Activated CD8-positive, alpha-beta memory T cell treated with anti-CD3 and anti-CD28 coated beads, Interleukin-2, amount 10 ng/mL, durations not matched to agents 7 days and 5 days (primary cell): ENCODE results near the gene NCLN. TPM values are rescaled to one million over a fixed set of nuclear protein-coding genes. Genes with fewer than 3 reads are reported as not detected.

Experiments used
- ATAC-seq: fragments of 150-1000 bp; cut with Tn5 transposase; one replicate; pipeline ENCODE4 v1.10.0; 2021; ENCODE audit warnings: moderate library complexity
- CTCF ChIA-PET: fragments of 350-600 bp; sonication (Branson Sonifier 250); formaldehyde crosslinking; loops from one replicate; lab custom pipeline; 2021; ENCODE audit warnings: antibody characterized with exemption; lab: Charles Lee
- DNase-seq: peaks from one replicate; pipeline ENCODE4 v3.0.0-alpha.2; 2020
- H3K27ac Mint-ChIP-seq: one replicate; pipeline ENCODE4 v1.8.0; 2021; ENCODE audit warnings: mild to moderate bottlenecking, mixed read lengths
- H3K27me3 Mint-ChIP-seq: one replicate; pipeline ENCODE4 v1.8.0; 2021; ENCODE audit warnings: mixed read lengths
- H3K36me3 Mint-ChIP-seq: one replicate; pipeline ENCODE4 v1.8.0; 2021; ENCODE audit warnings: mild to moderate bottlenecking, mixed read lengths
- H3K4me1 Mint-ChIP-seq: one replicate; pipeline ENCODE4 v1.8.0; 2021; ENCODE audit warnings: mixed read lengths
- H3K4me3 Mint-ChIP-seq: one replicate; pipeline ENCODE4 v1.8.0; 2021; ENCODE audit warnings: mild to moderate bottlenecking, moderate library complexity, mixed read lengths
- H3K9me3 Mint-ChIP-seq: one replicate; pipeline ENCODE4 v1.8.0; 2022; ENCODE audit warnings: low read depth, mixed read lengths
- total RNA-seq, 2 experiments: library from RNA; stranded (reverse); gene quantifications; one replicate each; pipeline ENCODE4 v1.2.3, GENCODE V29; 2021

The NCLN gene
- total RNA-seq, 2 experiments from 2014 or later, result 67.3 to 71.6 TPM

- H3K27ac Mint-ChIP-seq, result peak overlapping the region; percentile 91
- peak; percentile 65 for DNase-seq
- H3K4me1 Mint-ChIP-seq, result peaks cover 36% of the 10 kb centered on the region
- H3K4me3 Mint-ChIP-seq, result peak overlapping the region; percentile 97
- CTCF ChIA-PET, result interaction anchor here (1.3 to 1.6 kb wide), 2 partner anchors 33 to 75 kb away, joined by 3 to 5 read pairs; no protein-coding TSS in a partner anchor
- H3K36me3 Mint-ChIP-seq, result peaks cover 44% of the 10 kb centered on the region
- ATAC-seq, result peak; percentile 14
- H3K9me3 Mint-ChIP-seq, result no peaks in the 10 kb centered on the region
- H3K27me3 Mint-ChIP-seq, result no peaks in the 10 kb centered on the region
Observed at GRCh38 chr19:3178973-3179738, 6.6 kb upstream of the NCLN start.

GRCh38 chr19:3179739-3180293 lies 5.9 kb upstream of the NCLN start:
- peak; percentile 5 for ATAC-seq
- Mint-ChIP-seq H3K36me3 (peaks cover 50% of the 10 kb centered on the region), H3K27ac (peak overlapping the region; percentile 91), H3K27me3 (no peaks in the 10 kb centered on the region), H3K4me3 (peak overlapping the region; percentile 97), H3K4me1 (peaks cover 43% of the 10 kb centered on the region), H3K9me3 (no peaks in the 10 kb centered on the region)
- CTCF ChIA-PET, result interaction anchor here (1.2 to 1.6 kb wide), 2 partner anchors 76 to 229 kb away, joined by 5 to 6 read pairs; no protein-coding TSS in a partner anchor
- peak; percentile 66 for DNase-seq

DNA sequence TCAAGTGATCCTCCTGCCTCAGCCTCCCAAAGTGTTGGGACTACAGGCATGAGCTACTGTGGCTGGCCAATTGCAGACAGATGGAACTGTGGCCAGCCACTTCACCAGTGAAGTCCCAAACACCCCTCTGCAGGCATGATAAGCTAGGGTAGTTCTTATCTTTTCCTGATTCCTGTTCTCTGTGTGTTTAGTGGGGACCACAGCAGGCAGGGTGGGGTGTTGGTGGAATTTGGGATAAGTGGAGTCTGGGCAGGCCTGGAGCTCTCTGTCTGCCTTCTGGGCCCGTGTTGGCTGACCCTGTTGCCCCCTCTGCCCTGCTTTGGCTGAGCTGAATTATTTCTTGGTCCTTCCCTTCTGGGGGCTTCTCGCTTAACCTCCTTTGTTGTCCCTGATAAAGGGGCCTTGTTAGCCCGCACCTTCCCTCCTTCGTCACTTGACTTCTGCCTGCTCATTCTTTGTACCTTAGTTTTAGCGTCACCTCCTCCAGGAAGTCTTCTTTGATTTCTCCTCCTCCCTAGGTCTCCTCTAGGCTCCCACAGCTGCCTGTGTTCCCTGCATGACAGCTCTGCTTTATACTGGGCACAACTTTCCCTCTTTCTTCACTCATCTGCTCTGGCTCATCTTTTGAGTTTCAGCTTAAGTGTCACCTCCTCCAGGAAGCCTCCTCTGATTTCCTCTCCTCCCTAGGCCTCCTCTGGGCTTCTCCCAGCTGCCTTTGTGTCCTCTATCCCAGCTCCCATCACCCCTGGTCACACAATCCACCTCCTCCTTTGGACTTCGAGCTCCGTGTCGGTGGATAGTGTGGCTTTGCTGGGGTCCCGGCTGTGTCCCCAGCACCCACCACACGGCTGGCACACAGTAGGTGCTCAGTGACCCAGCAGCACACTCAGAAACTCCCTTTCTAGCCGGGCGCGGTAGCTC lies 1.7 kb upstream of the NCLN start:
- no peaks in the 10 kb centered on the region for H3K9me3 Mint-ChIP-seq
- peaks cover 55% of the 10 kb centered on the region for H3K4me1 Mint-ChIP-seq
- ATAC-seq (no peak), DNase-seq (no peak)
- CTCF ChIA-PET, result interaction anchor here (0.9 to 1.7 kb wide), 4 partner anchors 22 to 80 kb away, joined by 3 to 5 read pairs (median 4); no protein-coding TSS in a partner anchor
- H3K4me3 Mint-ChIP-seq, result peak overlapping the region; percentile 89
- peak overlapping the region; percentile 73 for H3K27ac Mint-ChIP-seq
- no peaks in the 10 kb centered on the region for H3K27me3 Mint-ChIP-seq
- peaks cover 43% of the 10 kb centered on the region for H3K36me3 Mint-ChIP-seq

DNA sequence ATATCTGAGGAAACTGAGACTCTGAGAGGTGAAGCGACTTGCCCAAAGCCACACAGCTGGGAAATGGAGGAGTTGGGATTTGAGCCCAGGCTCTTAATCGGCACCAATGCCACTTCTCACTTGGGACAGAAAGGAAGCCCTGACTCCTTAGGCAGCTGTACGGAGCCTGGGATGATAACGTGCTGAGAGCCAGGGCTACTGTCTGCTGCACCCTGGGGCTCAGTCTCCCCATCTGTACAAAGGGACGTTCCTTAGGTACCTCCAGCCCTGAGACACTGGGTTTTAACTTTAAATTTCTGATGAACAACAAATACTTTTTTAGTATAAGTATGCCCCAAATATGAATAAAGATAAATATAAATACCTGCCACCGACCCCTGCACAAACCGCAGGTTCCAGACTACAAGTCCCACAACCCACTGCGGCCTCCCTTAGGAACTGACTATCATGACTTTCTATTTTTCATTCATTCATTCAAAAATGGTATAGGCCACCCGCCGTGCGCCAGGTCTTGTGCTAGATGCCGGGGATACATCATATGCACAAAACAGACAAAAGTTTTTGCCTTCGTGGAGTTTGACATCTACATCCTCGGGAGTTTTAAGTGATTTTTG lies 776 bp upstream of the NCLN start:
- CTCF ChIA-PET, result interaction anchor here (0.9 to 1.0 kb wide), 2 partner anchors 38 to 81 kb away, joined by 4 to 5 read pairs; no protein-coding TSS in a partner anchor
- Mint-ChIP-seq H3K9me3 (no peaks in the 10 kb centered on the region), H3K36me3 (peaks cover 35% of the 10 kb centered on the region), H3K4me1 (peaks cover 60% of the 10 kb centered on the region), H3K4me3 (peak overlapping the region; percentile 89), H3K27me3 (no peaks in the 10 kb centered on the region), H3K27ac (peak overlapping the region; percentile 91)
- ATAC-seq (peak; percentile 28), DNase-seq (peak; percentile 89)

GRCh38 chr19:3186160-3186688 lies 494 bp downstream of the NCLN start:
- ATAC-seq, result peak; percentile 4
- H3K36me3 Mint-ChIP-seq, result peaks cover 25% of the 10 kb centered on the region
- H3K9me3 Mint-ChIP-seq, result no peaks in the 10 kb centered on the region
- DNase-seq, result no peak
- CTCF ChIA-PET, result interaction anchor here (0.7 to 1.3 kb wide), 3 partner anchors 45 to 235 kb away, joined by 3 to 6 read pairs (median 3); no protein-coding TSS in a partner anchor
- H3K4me1 Mint-ChIP-seq, result peaks cover 59% of the 10 kb centered on the region
- no peaks in the 10 kb centered on the region for H3K27me3 Mint-ChIP-seq
- peak overlapping the region; percentile 78 for H3K4me3 Mint-ChIP-seq
- peak overlapping the region; percentile 68 for H3K27ac Mint-ChIP-seq

DNA sequence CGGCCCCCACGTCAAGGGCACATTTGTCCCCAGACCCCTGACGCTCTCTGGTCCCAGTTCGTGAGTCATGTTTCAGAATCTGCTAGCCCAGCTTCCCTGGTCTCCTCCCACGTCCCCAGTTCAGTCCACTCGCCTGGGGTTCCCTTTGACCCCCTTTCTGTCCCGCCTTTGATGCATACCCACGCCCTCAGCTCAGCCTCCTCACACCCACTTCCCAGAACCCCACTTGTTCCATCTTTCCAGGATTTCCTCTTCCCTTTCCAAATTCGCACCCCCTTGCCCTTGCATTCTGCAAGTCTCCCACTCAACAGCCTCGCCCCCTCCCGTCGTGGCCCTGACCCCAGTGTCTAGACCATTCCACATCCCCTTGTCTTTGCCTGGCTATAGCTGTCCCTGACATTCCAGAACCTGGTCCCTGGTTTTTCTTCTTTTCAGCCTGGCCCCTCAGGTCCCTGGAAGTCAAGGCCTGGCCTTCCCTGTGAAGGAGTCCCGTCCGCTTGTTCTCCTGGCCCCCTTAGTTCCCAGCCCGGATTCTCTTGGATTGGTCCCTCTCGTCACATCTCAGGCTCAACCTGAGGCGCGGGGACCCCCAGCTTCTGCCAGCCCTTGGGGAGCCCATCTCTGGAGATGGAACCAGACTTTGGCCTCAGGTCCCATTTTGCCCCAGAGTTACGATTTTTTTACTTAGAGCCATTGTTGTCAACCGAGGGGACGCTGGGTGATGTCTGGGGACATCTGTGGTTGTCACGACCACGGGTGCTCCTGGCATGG lies 1.3 kb downstream of the NCLN start:
- no peak for DNase-seq
- Mint-ChIP-seq H3K9me3 (no peaks in the 10 kb centered on the region), H3K27ac (peak overlapping the region; percentile 68), H3K27me3 (no peaks in the 10 kb centered on the region), H3K36me3 (peaks cover 20% of the 10 kb centered on the region), H3K4me3 (peak overlapping the region; percentile 78), H3K4me1 (peaks cover 57% of the 10 kb centered on the region)
- CTCF ChIA-PET, result interaction anchor here (1.2 kb wide), 1 partner anchor 236 kb away, joined by 3 read pairs; no protein-coding TSS in a partner anchor
- no peak for ATAC-seq

- Mint-ChIP-seq H3K36me3 (peaks cover 17% of the 10 kb centered on the region), H3K9me3 (no peaks in the 10 kb centered on the region), H3K27me3 (no peaks in the 10 kb centered on the region), H3K27ac (peak overlapping the region; percentile 56), H3K4me3 (no peak overlapping the region), H3K4me1 (peaks cover 52% of the 10 kb centered on the region)
- CTCF ChIA-PET, result no interaction called here
- no peak for DNase-seq
- no peak for ATAC-seq
Observed at GRCh38 chr19:3187662-3188511, 2.2 kb downstream of the NCLN start.

DNA sequence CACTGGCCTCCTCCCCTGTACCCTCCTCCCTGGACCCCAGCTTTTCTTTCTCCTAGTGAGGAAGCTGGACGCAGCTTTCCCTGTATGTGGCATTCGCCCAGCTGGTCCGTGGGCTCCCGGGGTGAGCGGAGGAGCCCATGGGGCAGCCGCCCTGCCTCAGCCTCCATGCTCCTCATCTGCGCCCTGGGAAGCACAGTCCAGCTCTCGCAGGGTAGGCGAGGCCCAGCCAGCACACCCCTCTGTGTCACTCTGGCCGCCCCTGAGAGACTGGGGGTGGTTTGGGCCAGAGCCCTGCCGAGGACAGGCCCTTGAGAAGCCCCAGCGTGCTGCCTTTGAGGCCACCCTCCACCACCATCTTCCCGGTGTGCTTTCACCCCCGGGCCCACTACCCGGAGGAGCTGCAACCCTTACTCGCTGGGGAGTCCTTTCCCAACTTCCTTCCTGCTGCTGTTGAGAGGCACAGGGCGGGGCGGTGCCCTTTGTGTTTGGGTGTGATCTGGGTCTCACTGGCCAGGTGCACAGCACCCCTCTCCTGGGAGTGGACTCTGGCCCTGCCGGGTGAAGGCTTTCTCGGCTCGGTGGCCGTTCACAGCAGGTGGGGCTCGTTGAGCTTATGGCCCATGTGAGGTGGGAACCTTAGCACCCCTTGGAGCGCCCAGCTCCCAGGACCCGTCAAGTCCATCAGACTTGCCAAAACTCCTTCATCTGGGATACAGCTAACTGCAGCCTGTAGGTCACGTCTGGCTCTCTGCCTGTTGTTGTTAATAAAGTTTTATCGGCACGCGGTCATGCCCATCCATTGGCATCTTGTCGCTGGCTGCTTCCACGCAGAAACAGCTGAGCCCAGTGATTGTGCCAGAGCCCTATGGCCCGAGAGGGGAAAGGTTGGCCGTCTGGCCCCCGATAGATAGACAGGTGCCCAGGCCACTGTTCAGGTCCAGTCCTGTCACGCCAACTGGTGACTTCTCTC lies 3.2 kb downstream of the NCLN start:
- ATAC-seq (no peak), DNase-seq (no peak)
- H3K27me3 Mint-ChIP-seq, result no peaks in the 10 kb centered on the region
- H3K9me3 Mint-ChIP-seq, result no peaks in the 10 kb centered on the region
- no peak overlapping the region for H3K4me3 Mint-ChIP-seq
- peaks cover 45% of the 10 kb centered on the region for H3K4me1 Mint-ChIP-seq
- peak overlapping the region; percentile 28 for H3K27ac Mint-ChIP-seq
- CTCF ChIA-PET, result no interaction called here
- H3K36me3 Mint-ChIP-seq, result peaks cover 16% of the 10 kb centered on the region

GRCh38 chr19:3189702-3190469 lies 4.2 kb downstream of the NCLN start:
- Mint-ChIP-seq H3K27ac (no peak overlapping the region), H3K27me3 (no peaks in the 10 kb centered on the region), H3K9me3 (no peaks in the 10 kb centered on the region), H3K4me3 (no peak overlapping the region), H3K36me3 (peaks cover 10% of the 10 kb centered on the region), H3K4me1 (peaks cover 36% of the 10 kb centered on the region)
- CTCF ChIA-PET, result no interaction called here
- DNase-seq (no peak), ATAC-seq (no peak)

DNA sequence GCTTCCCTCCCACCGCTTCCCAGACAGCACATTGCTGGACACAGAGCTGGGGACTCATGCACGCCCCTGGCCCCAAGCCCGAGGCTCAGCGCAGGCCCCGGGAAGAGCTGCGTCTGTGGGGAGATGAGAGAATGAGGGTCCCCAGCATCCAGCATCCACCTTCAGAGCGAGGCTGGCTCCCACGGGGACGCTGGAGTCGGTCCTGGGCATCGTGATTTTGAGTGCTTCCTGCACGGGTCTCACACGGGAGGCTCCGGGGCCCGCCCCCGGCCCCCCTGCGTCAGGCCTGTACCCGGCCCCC lies 4.7 kb downstream of the NCLN start:
- DNase-seq (no peak), ATAC-seq (no peak)
- Mint-ChIP-seq H3K9me3 (no peaks in the 10 kb centered on the region), H3K36me3 (peaks cover 10% of the 10 kb centered on the region), H3K27me3 (no peaks in the 10 kb centered on the region), H3K4me3 (no peak overlapping the region), H3K27ac (no peak overlapping the region), H3K4me1 (peaks cover 31% of the 10 kb centered on the region)
- CTCF ChIA-PET, result no interaction called here
